ENCODE measurements around the gene RXRB.

Gene RXRB

GRCh38 chr6:33150560-33150959 lies 49.9 kb downstream of the RXRB start (continued):
- 0 out of 2 replicates have a peak, but pooled peaks have one; percentile 64 for TF ChIP-seq AEBP2 (tag by site-specific recombination; IDR thresholded peaks at IDR 0.05; ENCODE audit: borderline replicate concordance)
- peak; percentile 89 for TF ChIP-seq ZNF266 (tag by site-specific recombination; IDR thresholded peaks at IDR 0.05; ENCODE audit: low read depth)
- TF ChIP-seq ZNF529 (tag by site-specific recombination; IDR thresholded peaks at IDR 0.05; ENCODE audit: insufficient replicate concordance) = peak; percentile 32
- peak; percentile 88 for TF ChIP-seq ZNF510 (tag by site-specific recombination; IDR thresholded peaks at IDR 0.05; ENCODE audit: insufficient replicate concordance)
- peak; percentile 36; the same call in 1 of the 2 replicates for TF ChIP-seq ZFP3 (tag by site-specific recombination; IDR thresholded peaks at IDR 0.05; ENCODE audit: low read depth)
- TF ChIP-seq ZNF292 (tag by site-specific recombination; IDR thresholded peaks at IDR 0.05; ENCODE audit: borderline replicate concordance, low read depth) = peak; percentile 64; the same call in 1 of the 2 replicates
- TF ChIP-seq ZNF560 (tag by site-specific recombination; IDR thresholded peaks at IDR 0.05; ENCODE audit: borderline replicate concordance) = peak; percentile 87; the same call in 1 of the 2 replicates
- TF ChIP-seq ZNF223 (tag by site-specific recombination; IDR thresholded peaks at IDR 0.05) = peak; percentile 57; the same call in 1 of the 2 replicates
- peak; percentile 97 for TF ChIP-seq ZNF426 (tag by site-specific recombination; IDR thresholded peaks at IDR 0.05)
- TF ChIP-seq ZNF555 (tag by site-specific recombination; conservative IDR thresholded peaks at IDR 0.05) = peak; percentile 91
- peak; percentile 82 for TF ChIP-seq ZBTB11 (tag by site-specific recombination; conservative IDR thresholded peaks at IDR 0.05; ENCODE audit: low read depth)
- peak; percentile 93 for TF ChIP-seq ZNF518A (tag by site-specific recombination; conservative IDR thresholded peaks at IDR 0.05; ENCODE audit: low read depth)
- TF ChIP-seq ZNF654 (tag by site-specific recombination; IDR thresholded peaks at IDR 0.05; ENCODE audit: low read depth) = peak; percentile 39
- TF ChIP-seq ZXDB (tag by site-specific recombination; IDR thresholded peaks at IDR 0.05) = peak; percentile 69; the same call in 1 of the 2 replicates
- peak; percentile 77 for TF ChIP-seq ZBTB21 (tag by site-specific recombination; IDR thresholded peaks at IDR 0.05)
- peak; percentile 87 for TF ChIP-seq ZNF664 (tag by site-specific recombination; IDR thresholded peaks at IDR 0.05)
- TF ChIP-seq ZNF140 (tag by site-specific recombination; IDR thresholded peaks at IDR 0.05) = peak; percentile 94
- peak; percentile 96 for TF ChIP-seq ZNF394 (tag by site-specific recombination; IDR thresholded peaks at IDR 0.05; ENCODE audit: borderline replicate concordance)
